22Rv1 (cell line): Measurements from ENCODE around the gene KRTAP4-3.

Source experiments
- CTCF ChIP-seq: fragments of 450-650 bp; IDR thresholded peaks from 2 replicates; pipeline ENCODE4 v1.5.1; 2017; ENCODE audit warnings: mild to moderate bottlenecking
- ZFX ChIP-seq: fragments of 450-650 bp; IDR thresholded peaks from 2 replicates; pipeline ENCODE4 v1.6.1; 2017; ENCODE audit warnings: antibody characterized with exemption, borderline replicate concordance

- TF ChIP-seq CTCF, result no peak
- TF ChIP-seq ZFX, result no peak
Measured at GRCh38 chr17:41141361-41141760, 26.7 kb downstream of the KRTAP4-3 start.
